Cerebellar cortex (tissue), 1 donor: ENCODE data around the gene PTPRB.
A peak's percentile ranks its signal among the peaks of the same experiment; 100 is the strongest.

Experiments
- DNase-seq: peaks from one replicate; pipeline ENCODE4 v3.0.0-alpha.2; 2015; ENCODE audit warnings: low spot score

Gene PTPRB

DNA sequence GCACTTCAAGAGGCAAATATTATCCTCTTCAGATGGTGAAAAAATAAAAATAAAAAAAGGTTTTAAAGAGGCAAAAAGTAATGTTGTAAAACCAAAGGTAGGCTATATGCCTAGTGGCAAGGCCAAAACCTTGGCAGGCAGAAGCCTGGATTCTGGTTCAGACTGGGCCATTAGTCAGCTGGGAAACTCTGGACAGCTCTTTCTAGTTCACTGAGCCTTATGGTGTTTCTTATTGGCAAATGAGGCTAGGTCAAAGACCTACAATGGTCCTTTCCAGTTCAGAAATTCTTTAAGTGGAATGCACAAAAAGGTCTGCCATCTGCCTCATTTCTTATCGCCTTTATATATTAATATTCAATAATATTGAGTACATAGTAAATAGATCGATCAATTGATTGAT, 44.6 kb downstream of the PTPRB start:
- no peak for DNase-seq

DNA sequence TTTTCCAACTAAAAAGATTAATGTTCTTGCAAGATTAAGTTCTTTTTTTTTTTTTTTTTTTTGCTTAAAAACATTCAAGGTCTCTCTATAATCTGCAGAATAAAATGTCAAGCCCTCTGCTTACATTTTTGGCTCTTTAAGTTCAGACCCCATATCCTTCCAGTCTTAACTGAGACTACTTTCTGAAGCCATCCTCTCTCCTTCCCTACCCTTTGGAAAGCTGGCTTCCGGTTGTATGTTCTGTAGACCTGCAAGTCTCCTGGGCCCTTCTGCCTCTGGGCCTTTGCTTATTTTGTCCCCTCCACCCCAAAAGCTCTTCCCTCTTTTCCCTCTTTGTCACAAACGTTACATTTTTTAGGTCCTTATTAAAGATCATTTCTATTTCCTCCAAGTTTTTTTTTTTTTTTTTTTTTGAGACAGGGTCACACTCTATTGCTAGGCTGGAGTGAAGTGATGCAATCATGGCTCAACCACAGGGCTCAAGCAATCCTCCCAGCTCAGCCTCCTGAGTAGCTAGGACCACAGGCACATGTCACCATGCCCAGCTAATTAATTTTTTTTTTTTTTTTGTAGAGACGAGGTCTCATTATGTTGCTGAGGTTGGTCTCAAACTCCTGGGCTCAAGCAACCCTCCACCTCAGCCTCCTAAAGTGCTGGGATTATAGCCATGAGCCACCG, 46.5 kb downstream of the PTPRB start:
- no peak for DNase-seq

DNA sequence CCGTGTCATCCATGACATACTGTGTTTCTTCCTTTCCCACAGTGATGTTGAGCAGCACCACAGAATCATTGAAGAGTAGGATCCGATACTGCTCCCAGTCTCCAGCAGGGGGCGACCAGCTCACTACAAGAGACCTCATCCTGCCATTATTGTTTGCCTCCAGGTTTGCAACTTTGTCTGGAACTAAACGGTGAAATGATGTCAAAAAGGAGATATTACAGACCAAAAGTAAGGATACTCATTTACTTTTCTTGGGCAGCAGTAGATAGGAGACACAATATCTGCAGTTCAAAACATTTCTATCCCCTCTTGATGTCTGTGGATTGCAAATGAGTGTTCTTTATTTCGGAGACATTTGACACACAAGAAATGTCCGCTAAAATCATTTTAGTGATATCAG, 47.2 kb downstream of the PTPRB start:
- peak; percentile 46 for DNase-seq

DNA sequence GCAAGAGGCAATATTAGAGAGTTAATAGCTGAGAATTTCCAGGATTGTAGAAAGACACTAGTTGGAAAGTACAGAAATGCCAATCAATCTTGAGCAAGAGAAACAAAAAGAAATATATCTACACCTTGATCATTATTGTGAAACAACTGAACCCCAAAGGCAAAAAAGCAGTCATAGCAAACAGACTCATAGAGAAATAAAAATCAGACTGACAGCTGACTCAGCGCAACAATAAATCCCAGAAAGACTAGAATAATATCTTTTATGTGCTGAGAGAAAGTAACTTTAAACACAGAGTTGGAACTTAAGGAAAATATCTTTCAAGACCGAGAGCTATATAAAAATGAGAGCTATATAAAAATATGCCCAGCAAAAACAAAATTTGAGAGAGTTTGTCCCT, 52.9 kb downstream of the PTPRB start:
- DNase-seq = no peak

DNA sequence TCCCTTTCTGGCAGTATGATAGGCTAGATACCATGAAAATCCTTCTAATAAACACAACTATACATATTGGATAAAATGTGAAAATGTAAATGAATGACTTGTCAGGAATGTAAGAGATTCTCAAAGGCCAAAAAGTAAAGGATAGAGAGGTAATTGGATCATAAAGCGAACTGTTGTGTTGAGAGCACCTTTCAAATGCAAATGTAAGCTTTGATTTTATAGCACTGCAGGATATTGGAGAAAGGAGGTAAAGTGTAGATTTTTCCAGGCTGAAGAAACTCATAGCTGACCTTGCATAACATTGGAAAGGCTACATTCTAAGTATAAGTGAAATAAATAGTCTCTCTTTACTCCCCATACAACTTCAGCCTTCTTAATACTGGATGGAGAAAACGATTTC, 54.0 kb downstream of the PTPRB start:
- no peak for DNase-seq

DNA sequence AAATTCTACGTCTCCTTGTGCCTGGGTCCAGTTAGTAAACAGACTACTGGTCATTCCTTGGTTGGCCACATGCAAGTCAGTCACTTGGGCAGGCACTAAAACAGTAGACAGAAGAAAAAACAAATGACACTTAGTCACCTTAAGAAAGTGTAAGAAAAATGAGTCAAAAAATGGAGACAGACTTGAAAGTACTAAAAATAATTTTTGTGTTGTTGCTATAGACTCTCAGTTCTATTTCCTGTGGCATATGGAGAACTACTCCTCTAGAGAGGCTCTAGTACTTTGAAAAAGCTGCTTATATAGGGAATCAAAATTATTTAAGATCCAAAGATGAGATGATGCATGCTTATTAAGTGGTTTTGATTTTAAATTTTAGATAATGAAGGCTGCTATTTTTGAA, 56.0 kb downstream of the PTPRB start:
- no peak for DNase-seq

DNA sequence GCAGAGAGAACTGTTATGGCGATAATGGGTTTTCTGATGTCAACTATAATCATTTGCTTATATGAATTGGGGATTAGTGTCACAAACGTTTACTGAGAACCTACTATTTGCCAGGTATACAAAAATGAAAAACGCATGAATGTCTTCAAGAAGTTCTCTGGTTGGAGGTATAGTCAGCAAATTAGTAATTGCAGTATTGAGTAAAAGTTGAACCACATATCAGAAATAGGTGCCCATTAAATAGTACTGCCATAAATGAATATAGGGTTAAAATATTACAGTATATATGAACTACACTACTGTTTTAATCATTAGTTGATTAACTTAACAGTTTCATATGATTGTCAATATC, 60.0 kb downstream of the PTPRB start:
- DNase-seq = no peak

DNA sequence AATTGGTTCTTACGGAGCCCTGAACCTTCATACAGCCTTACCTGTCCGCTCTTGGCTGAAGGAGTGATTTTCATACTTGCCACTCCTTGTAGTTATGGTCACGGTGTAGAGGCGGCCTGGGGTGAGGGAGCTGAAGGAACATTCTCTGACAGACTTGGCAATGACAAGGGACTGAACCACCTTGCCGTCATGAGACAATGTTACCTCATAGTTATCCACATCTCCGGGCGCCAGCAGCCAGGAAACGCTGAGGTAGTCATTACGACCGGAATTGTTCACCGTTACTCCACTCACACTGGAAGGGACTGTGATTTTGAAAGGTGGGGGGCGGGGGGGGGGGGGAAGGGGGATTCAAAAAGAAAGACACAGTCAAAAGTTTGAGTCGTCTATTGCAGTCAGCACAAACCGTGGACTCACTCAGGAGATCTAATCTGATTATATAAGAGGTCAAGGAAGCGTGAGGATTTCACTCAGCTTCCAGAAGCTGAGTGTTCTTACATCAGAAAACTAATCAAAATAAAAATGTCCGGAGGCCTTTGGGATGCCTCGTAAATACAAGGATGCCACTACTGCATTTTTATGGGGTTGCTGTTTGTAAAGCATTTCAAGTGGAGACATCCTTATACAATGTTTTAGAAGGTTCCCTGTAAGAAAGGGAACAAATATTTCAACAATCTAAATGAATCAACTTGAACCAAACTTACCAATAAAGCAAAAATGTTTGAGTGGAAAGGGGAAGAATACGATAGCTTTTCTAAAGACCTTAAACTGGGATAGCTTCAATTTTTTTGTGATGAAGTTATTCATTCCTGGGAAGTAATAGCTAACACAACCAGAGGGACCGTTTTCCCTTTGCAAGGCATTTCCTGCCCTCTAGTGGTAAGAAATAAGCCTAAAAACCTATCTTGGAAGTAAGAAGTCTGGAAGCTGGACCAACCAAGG, 60.6 kb downstream of the PTPRB start:
- peak; percentile 93 for DNase-seq

DNA sequence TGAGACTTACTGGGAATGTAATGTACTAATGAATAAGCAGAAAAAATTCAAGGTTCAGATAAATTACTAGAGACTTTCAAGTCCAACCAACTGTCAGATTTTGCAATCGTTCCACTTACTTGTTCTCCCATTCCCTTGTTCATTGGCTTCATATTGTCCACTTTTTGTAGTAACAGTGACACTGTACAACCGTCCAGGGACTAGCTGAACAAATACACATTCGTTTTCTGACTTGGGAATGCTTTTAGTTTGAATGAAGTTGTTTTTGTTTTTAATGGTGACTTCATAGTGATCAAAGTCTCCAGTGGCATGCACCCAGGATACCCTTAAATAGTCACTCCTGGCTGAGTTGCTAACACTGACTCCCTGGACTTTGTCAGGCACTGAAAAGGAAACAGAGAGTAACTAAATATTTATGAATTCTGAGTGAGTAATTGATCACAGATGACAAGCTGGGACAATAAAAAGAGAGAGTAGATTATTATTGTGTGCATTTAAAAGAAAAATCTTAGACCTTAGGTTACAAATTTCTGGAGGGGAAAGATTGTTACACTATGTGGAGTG, 65.4 kb downstream of the PTPRB start:
- DNase-seq = no peak

DNA sequence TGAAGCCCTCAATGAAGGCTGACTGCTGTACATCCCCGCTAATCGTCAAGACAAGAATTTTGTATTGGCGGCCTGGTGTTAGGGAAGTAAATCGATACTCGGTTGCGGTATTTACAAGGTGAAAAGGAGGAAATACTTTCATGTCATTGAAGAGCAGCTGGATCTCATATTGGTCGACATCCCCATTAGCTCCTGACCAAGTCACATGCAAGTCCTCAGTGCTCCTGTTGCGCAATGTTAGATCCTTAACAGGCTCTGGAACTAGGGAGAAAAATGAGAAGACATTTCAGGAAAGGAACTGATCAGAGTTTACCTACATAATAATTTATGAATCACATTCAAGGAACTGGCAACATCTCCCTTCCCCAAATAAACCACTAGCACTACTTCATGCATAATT, 66.2 kb downstream of the PTPRB start:
- DNase-seq = no peak

DNA sequence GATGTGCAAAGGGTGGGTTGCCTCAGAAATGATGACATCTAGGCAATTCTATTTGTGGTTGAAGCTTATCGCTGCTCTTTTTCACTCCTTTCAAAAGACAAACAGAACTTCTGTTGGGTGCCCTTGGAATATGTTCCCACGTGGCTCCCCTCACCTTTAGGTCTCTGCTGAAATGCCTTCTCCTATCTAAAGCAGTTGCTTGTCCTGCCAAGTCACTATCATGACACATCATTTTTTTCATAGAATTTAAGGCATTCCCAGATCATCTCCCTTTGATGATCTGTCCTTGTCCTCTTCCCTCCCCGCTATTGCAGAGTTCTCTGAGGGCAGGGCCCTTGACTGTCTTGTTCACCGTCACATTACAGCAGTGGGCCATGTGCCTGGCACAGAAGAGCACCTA, 75.7 kb downstream of the PTPRB start:
- no peak for DNase-seq

DNA sequence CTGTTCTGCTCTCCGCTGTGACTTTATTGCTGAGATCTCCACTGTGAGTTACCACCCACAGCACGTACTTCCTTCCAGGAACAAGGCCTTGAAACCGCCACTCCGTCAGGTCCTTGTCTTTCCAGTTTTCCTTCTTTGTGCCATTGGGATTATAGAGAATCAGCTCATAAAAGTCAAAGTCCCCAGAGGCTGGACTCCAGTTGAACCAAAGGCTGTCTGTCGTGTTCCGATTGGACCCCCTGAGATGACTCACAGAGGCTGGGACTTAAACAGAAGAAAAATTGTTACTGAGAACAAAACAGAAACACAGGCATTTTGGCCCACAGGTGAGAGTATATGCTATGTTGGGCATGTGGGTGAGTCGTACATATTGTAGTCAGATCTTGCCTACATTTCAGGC, 76.6 kb downstream of the PTPRB start:
- DNase-seq = no peak

DNA sequence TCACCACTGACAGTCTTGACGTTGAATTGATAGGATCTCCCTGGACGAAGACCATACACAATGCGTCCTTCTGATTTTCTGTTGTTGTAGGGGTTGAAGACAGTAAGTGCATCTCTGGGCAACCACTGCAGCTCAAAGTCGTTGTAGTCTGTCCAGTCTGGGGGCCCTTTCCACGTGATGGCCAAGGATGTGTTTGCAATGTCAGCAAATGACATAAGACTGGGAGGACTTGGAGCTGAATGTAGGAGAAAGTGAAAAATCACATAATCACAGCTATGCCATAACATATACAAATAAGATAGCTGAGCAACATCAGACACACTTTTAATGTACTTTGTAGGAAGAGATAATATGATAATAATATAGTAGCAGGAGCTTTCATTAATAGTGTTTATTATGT, 77.8 kb downstream of the PTPRB start:
- no peak for DNase-seq

DNA sequence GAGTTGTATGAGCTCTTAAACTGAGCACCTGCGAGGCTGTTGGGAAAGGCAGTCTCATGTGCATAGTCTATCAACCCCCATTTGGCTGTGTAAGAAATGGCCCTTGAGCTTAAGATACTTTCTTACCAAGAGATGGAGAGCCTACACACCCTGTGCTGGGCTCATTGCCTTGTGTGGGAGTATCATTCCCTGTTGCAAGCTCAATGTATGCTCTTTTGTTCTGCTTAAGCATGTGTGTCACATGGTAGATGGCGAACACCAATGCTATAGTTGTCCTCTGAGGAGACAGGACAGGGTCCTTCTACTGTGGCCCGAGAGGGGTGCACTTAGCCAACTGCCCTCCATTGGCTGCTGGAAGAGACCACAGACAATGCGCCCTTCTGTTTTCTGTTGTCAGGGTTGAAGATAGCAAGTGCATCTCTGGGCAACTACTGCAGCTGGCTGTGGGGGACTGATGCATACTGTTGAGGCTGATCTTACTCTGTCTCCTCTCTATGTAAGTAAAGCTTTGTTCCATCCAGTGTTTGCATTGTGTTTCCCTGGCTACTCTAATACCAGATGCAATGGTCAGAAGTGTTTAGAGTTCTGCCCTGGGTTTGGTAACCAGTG, 79.5 kb downstream of the PTPRB start:
- DNase-seq = no peak

DNA sequence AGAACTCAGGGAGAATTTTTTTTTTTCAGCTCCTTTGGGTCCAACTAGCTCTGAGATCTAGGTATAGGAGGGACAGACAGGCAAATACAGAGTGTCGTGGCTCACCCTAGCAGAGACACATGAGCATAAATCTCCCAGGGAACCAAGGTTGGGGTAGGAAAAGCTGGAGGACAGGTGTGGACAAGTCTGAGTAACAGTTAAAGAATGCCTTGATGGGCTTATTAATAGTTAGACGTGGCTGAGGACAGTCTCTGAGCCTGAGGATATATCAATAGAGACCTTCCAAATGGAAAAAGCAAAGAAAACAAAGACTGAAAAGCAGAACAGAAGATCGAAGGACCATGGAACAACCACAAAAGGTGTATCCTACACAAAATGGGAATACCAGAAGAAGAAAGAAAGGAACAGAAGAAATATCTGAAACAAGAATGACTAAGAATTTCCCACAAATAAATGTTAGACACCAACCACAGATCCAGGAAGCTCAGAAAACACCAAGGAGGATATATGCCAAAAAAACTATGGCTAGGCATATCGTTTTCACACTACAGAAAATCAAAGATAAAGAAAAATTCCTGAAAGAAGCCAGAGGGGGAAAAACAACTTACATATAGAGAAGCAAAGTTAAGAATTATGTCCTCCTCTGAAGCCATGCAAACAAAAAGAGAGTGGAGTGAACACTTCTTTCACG, 80.9 kb downstream of the PTPRB start:
- no peak for DNase-seq

DNA sequence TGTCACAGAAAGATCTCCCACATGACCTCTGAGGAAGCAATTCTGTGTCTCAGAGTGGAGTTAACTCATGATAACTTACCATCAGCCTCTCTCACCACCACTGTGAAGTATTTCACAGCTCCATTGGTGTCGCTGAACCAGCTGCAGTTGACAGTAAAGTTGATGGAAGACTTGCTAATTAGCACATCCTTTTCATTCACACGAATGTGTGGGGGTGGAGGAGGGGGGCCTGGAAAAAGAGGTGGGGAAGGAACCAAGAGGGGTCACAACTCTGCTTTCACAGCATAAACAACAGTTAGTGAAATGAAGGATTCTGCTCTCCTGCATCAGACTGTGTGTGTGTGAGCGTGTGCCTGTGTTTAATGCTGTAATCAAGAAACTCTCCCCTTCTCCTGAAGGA, 82.1 kb downstream of the PTPRB start:
- no peak for DNase-seq

DNA sequence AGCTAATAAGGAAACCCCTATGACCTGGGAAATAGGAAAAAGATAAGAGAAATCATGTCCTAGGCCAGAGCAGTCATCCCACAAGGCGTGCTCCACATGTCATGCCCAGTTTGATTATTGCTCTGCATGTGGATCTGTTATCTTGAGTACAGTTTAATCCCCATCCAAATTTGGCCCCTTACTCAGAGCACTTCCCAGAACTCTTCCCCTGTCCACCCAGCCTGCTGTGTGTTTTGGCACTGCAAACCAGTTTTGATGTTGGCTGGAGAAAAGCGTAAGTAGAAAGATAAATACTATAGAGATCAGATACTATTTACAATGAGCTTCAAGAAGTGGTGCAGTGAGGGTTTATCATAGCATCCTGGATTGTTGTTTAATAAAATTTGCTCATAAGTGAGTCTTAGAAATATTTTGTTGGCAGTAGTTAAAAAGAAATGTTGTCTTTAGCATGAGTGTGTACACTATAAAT, 83.8 kb downstream of the PTPRB start:
- DNase-seq = no peak

DNA sequence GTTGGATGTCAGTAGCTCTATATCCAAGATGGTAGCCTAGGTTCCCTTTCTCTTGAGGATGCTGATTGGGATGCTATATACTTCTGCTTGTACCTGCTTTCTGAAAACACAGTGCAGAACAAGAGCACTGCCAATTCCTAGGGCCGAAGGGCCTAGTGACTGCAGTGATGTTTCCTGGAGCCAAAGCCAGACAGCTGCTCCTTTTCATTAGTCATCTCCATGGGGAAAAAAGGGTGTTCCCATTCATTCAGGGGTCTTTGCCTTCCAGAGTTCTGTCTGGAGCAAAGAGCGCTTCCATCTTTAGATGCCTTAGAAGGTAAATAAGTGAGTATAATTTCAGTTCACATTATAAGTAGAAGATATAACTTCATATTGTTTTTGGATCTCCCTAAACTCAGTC, 85.5 kb downstream of the PTPRB start:
- DNase-seq = no peak

DNA sequence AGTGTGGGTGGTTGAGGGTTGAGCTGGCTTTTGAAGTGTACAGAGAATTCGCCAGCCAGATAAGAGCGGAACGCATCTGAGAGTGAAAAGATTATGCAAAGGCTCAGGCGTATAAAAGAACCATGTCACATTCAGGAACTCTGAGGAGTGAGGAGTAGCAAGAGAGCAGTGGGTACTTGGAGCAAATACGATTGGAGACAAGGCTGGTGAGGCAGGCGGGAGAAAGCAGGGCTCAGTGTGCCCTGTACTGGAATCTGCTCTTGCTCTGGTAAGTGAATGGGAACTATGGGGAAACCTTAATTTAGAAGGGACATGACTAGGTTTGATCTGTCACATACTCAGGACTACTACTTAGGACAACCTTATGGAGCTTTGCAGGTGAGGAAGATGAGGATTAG, 87.0 kb downstream of the PTPRB start:
- DNase-seq = no peak

DNA sequence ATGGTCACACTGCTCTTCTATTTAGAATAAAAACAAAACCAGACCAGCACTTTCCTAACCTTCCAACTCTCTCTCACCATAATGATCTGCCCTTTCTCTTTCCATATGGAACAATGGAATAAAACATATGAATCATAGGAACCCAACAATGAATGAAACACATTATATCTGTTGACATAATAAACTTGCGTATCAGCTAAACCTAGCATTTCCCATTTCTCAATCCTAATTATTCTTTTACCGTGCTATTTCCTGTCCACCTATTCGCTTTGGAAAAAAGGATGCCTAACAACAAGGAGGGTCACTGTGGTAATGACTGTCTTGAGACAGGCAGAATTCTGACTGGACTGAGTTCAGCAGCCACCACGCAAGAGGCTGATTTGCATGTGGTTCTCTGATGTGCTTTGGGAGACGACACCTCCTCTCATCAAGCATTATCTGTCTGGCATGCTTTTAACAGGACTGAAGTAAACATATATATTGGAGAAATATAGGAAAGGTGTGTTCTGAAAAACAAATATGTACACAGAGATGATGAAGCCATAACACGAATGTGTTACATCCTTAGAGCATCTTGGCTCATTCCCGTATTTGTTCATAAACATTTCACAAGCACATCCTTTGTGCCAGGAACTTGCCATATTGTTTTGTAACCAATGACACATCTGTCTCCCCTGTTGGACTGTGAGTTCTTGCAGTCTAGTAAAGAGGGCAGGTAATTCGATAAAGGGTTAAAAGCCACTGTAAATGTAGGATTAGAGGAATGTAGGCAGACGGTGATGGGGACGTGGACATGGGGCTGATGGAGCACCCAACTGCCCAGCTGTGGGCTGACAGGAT, 87.7 kb downstream of the PTPRB start:
- no peak for DNase-seq

DNA sequence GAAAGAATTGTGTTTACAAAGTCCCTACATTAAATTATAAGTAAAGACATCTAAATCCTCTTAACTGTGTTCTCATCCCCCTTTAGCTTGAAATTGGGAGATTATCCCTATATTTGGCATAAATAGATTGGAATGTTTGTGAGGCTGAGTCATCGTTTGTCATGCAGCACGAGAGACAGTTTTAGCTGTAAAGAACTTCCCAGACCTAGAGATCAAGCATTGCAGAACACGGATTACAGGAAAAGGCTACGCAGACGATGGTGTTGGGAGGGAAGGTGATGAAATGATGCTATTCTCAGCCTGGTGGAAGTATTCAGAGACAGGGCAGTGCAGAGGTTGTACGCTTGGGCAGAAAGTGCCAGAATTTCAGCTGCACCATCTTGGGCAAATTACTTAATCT, 93.8 kb downstream of the PTPRB start:
- no peak for DNase-seq
